Measurements from ENCODE around the gene TCFL5. TPM values are rescaled to one million over a fixed set of nuclear protein-coding genes. Genes with fewer than 3 reads are reported as not detected.
A peak's percentile ranks its signal among the peaks of the same experiment; 100 is the strongest.

The TCFL5 gene
- total and polyA plus RNA-seq, 10 donors = 4.1 to 8.8 (median 6.3) TPM

GRCh38 chr20:62859721-62860120 is 1.9 kb downstream of the TCFL5 start:
- intact Hi-C loops (cut with DNase I; ENCODE audit: low total_unique reads) = no loop called here
- Histone ChIP-seq H3K4me1 (peaks cover 7 to 32% (median 19%) of the 10 kb centered on the region in 6 donors), H3K9me3 (no peaks in the 10 kb centered on the region), H3K4me3 (peak overlapping the region in 1 of 8 donors; percentile 82), H3K36me3 (peaks cover 0 to 27% (median 10%) of the 10 kb centered on the region in 6 donors), H3K27me3 (replicated peaks in 1 of 7) (peaks cover 0 to 7% (median 0%) of the 10 kb centered on the region in 7 donors), H3K27ac (no peak overlapping the region)
- 93 to 95% (median 94%) methylated on average over 12 of the region's 12 CpGs for WGBS, 5 donors
- DNase-seq = no peak
- TF ChIP-seq POLR2AphosphoS5 (IDR thresholded peaks at IDR 0.05) (no peak), POLR2A (IDR thresholded peaks at IDR 0.05) (no peak), CTCF (IDR thresholded peaks at IDR 0.05 in 8 of 11, conservative IDR thresholded peaks at IDR 0.05 in 3 of 11) (no peak)

GRCh38 chr20:62858058-62858830 is 3.4 kb downstream of the TCFL5 start:
- Histone ChIP-seq H3K27ac (no peak overlapping the region), H3K4me3 (no peak overlapping the region), H3K27me3 (replicated peaks in 1 of 7) (peaks cover 0 to 7% (median 0%) of the 10 kb centered on the region in 7 donors), H3K4me1 (peaks cover 7 to 32% (median 19%) of the 10 kb centered on the region in 6 donors), H3K36me3 (peaks cover 0 to 42% (median 15%) of the 10 kb centered on the region in 6 donors), H3K9me3 (no peaks in the 10 kb centered on the region)
- intact Hi-C loops (cut with DNase I; ENCODE audit: low total_unique reads) = no loop called here
- no peak for TF ChIP-seq CTCF (IDR thresholded peaks at IDR 0.05 in 8 of 11, conservative IDR thresholded peaks at IDR 0.05 in 3 of 11)
- TF ChIP-seq POLR2AphosphoS5 (IDR thresholded peaks at IDR 0.05) = no peak
- no peak for TF ChIP-seq POLR2A (IDR thresholded peaks at IDR 0.05)
- 76 to 90% (median 79%) methylated on average over 19 to 21 of the region's 23 CpGs for WGBS, 5 donors
- DNase-seq = no peak

- TF ChIP-seq CTCF (IDR thresholded peaks at IDR 0.05 in 8 of 11, conservative IDR thresholded peaks at IDR 0.05 in 3 of 11) = no peak
- no peak for TF ChIP-seq POLR2A (IDR thresholded peaks at IDR 0.05)
- no peak for TF ChIP-seq POLR2AphosphoS5 (IDR thresholded peaks at IDR 0.05)
- intact Hi-C loops (cut with DNase I; ENCODE audit: low total_unique reads) = no loop called here
- H3K27me3 ChIP-seq (replicated peaks in 1 of 7) = peaks cover 0 to 7% (median 0%) of the 10 kb centered on the region in 7 donors
- DNase-seq = no peak
- H3K4me1 ChIP-seq = peaks cover 7 to 23% (median 15%) of the 10 kb centered on the region in 6 donors
- H3K9me3 ChIP-seq = no peaks in the 10 kb centered on the region
- WGBS, 5 donors = 87 to 93% (median 93%) methylated on average over 24 to 25 of the region's 25 CpGs
- no peak overlapping the region for H3K4me3 ChIP-seq
- peaks cover 0 to 54% (median 17%) of the 10 kb centered on the region in 6 donors for H3K36me3 ChIP-seq
- no peak overlapping the region for H3K27ac ChIP-seq
These were observed 4.5 kb downstream of the TCFL5 start for GRCh38 chr20:62856931-62857619.

- 83 to 96% (median 96%) methylated on average over 3 to 5 of the region's 5 CpGs for WGBS, 5 donors
- intact Hi-C loops (cut with DNase I; ENCODE audit: low total_unique reads) = no loop called here
- Histone ChIP-seq H3K27ac (no peak overlapping the region), H3K36me3 (peaks cover 0 to 69% (median 18%) of the 10 kb centered on the region in 6 donors), H3K27me3 (replicated peaks in 1 of 7) (no peaks in the 10 kb centered on the region), H3K9me3 (no peaks in the 10 kb centered on the region), H3K4me1 (peaks cover under 1 to 14% (median 5%) of the 10 kb centered on the region in 6 donors), H3K4me3 (no peak overlapping the region)
- no peak for DNase-seq
- TF ChIP-seq POLR2A (IDR thresholded peaks at IDR 0.05) (no peak), CTCF (IDR thresholded peaks at IDR 0.05 in 8 of 11, conservative IDR thresholded peaks at IDR 0.05 in 3 of 11) (no peak), POLR2AphosphoS5 (IDR thresholded peaks at IDR 0.05) (no peak)
These were observed 6.5 kb downstream of the TCFL5 start for GRCh38 chr20:62855120-62855519.

Data from spleen (tissue), 11 donors.